ENCODE data around the gene MRPL50.

- no peak for TF ChIP-seq YY1 (IDR thresholded peaks at IDR 0.05; ENCODE audit: insufficient read depth, insufficient read length)
- TF ChIP-seq ZNF274 (IDR thresholded peaks at IDR 0.05; ENCODE audit: low read depth, low read length), result no peak
Observed at GRCh38 chr9:101433229-101433628, 34.8 kb upstream of the MRPL50 start.
